Measurements from ENCODE around the gene TRPM4.

The TRPM4 gene

DNA sequence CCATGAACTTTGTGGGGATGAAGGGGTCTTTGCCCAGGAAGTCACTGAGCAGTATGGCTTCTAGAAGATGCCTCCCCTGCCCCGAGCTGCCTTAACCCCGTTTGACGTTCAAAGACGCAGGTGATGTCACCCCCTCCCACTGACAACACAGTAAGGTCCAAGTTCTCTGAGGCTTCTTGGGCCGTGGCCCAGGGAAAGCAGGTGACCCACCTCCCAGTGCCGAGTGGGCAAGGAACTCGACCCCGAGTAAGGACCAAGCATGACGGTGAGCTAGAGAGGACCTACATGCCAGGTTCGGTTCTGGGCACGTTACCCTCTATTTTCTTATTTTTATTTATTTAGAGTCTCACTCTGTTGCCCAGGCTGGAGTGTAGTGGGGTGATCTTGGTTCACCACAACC lies 86.1 kb downstream of the TRPM4 start:
- no peak for DNase-seq

DNA sequence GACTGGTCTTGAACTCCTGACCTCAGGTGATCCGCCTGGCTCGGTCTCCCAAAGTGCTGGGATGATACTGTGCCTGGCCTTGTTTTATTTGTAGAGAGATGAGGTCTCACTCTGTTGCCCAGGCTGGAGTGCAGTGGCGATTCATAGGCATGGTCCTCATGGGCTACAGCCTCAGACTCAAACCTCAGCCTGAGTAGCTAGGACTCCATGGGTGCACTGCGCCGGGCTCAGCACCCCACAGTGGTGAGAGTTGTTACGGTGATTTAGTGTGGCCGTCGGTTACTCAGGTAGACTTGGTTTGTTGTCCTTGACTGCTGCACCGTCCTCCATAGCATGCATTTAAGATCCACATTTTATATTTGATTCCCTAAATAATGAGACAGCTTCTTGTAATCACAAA lies 86.7 kb downstream of the TRPM4 start:
- no peak for DNase-seq

GRCh38 chr19:49247676-49248075 lies 90.1 kb downstream of the TRPM4 start:
- DNase-seq, result no peak

GRCh38 chr19:49249933-49250332 lies 92.3 kb downstream of the TRPM4 start:
- no peak for DNase-seq

DNA sequence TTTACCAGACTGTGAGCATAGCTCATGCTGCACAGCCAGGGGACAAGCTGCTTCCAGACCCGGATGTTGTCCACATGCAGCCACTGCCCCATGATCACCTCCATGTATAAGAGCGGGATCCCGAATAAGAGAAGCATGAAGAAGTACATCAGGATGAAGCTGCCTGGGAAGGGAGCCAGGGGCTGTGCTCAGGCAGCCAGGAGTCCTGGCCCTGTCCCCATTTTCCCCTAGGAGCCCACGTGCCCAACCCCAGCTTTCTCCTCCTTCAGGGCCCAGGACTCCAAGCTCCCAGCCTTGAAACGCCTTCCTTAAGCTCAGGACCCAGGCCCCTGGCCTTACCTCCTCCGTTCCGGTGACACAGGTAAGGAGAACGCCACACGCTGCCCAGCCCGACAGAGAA lies 98.1 kb downstream of the TRPM4 start:
- no peak for DNase-seq

- no peak for DNase-seq
Observed at GRCh38 chr19:49256691-49257090, 99.1 kb downstream of the TRPM4 start.

All from hematopoietic multipotent progenitor cell treated with erythropoietin and hydrocortisone succinate and interleukin-3 and kit ligand, for 6 days (in vitro differentiated cells).